ENCODE measurements around the gene PTPRG.

The PTPRG gene

DNA sequence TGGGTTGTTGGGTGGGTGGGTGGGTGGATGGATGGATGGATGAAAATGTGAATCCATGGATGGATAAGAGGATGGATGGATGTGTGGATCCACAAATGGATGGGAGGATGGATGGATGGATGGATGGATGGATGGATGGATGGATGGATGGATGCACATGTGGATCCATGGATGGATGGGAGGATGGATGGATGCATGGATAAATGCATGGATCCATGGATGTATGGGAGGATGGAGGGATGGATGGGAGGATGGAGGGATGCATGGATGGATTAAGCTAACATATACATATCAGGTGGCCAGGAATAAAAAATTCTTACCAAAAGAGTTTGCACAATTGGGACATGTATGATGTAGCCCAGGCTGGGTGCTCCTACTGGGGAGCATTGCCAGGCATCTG, 616.7 kb downstream of the PTPRG start:
- no peak for DNase-seq

GRCh38 chr3:62178739-62179600, 617.6 kb downstream of the PTPRG start:
- no peak for DNase-seq

DNA sequence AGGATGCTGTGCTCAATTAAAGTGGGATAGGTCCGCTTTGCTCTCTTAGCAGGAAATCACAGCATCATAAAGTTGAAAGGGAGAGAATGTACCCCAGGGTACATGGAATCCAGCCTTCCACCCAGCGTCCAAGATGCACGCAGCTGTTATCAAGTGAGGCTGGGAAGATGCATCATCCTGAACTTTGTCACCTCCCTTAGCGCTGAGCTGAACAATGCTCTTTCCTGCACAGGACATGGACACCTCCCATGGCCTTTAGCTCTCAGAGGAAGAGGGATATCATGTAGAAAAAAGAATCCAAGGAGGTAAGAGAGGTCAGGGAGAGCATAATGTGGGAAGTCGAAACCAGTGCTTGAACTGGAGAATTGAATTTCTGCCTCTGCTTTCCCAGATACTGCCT, 619.1 kb downstream of the PTPRG start:
- no peak for DNase-seq

DNA sequence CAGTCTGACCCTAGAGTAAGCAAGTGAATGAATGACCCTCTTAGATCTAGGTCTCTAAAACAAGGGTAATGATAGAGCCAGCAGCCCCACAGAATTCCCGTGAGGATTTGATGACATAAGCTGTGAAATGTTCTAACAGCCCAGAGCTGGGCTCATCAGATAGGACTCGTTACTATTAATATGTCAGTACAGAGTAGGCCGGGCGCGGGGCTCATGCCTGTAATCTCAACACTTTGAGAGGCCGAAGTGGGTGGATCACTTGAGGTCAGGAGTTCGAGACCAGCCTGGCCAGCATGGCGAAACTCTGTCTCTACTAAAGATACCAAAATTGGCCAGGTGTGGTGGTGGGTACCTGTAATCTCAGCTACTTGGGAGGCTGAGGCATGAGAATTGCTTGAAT, 621.7 kb downstream of the PTPRG start:
- no peak for DNase-seq

DNA sequence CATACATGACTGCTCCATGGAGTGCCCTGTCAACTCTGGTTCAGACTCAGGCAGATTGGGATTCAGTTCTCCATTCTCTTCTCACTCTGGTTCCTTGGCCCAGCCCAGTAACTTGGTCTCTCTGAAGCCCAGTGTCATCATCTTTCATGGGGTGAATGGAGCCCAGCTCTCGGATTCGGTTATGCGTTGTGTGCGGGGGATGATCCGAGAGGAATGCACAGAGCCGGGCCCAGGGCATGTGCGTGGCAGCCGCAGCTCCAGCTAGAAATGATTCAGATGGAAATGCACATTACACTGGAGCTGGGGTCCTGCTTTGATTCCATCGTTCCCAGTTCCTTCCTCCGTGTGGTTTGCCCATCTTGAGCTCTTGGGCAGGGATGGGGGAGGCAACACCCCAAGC, 622.6 kb downstream of the PTPRG start:
- no peak for DNase-seq

DNA sequence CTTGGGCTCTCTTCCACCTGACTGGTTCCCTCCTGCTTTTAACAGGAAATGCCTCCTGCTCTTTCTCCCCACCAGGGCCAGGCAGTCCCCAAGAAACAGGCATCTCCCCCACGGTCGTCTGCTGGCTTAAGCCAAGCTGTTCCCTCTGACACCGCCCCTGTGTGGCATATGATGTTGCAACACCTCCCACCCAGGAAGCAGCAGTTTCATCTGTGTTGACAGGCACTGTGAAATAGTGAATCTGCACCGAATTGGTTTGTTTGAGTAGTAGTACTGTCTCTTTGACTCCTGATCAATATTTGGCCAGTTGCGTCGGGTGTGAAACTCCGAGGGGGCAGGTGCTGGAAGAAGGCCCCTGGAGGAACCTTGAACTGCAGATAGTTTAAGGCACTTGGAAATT, 623.2 kb downstream of the PTPRG start:
- no peak for DNase-seq

DNA sequence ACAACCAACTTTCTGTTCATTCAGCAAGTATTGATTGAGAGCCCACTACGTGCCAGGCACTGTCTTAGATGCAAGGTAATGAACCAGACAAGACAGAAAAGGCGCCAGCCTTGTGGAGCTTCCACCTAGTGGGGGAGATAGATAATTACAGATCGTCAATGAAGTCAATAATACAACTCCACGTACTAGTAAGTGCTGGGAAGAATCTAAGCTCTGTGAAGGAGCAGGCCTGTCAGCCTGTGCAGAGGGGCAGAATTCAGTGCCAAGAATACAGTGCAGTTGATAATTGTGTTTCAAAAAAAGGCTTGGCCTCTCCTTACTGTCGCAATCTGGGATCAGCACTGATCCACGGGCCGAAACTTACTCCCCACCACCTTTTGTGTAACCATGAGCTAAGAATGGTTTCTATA, 625.7 kb downstream of the PTPRG start:
- no peak for DNase-seq

DNA sequence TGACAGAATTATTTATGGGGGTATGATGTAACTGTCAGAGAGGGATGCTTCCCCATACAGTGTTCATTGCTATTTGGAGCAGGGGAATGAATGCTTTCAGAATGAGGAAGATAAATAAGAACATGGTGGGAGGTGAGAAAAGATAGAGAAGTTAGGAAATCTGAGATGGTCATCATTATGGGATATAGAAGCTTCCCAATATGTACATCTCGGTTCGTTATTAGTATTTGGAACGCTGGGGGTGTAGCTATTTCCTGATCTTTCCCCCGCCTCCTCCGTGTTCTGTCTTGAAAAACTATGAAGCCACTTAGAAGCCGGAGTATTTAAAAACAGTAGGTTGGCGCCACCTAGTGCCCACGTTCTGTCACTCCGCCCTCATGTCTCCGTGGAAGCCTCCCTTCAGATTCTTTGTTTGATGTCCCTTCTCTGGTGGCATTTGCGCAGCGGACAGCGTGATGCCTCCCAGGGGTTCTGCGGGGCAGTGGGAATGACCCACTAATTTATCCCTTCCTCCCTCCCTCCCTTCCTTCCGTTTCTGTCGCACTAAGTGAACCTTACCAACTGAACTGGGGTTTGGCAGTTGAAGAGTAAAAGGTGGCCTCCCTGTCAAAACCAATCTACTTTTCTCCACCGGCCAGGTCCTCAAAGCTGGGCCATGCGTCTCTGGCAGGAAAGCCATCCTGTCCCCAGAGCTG, 627.5 kb downstream of the PTPRG start:
- DNase-seq = peak; percentile 12

- DNase-seq = no peak
Observed at GRCh38 chr3:62189376-62189698, 628.0 kb downstream of the PTPRG start.

GRCh38 chr3:62192891-62193290, 631.5 kb downstream of the PTPRG start:
- DNase-seq = no peak

GRCh38 chr3:62193586-62194345, 632.4 kb downstream of the PTPRG start:
- no peak for DNase-seq

DNA sequence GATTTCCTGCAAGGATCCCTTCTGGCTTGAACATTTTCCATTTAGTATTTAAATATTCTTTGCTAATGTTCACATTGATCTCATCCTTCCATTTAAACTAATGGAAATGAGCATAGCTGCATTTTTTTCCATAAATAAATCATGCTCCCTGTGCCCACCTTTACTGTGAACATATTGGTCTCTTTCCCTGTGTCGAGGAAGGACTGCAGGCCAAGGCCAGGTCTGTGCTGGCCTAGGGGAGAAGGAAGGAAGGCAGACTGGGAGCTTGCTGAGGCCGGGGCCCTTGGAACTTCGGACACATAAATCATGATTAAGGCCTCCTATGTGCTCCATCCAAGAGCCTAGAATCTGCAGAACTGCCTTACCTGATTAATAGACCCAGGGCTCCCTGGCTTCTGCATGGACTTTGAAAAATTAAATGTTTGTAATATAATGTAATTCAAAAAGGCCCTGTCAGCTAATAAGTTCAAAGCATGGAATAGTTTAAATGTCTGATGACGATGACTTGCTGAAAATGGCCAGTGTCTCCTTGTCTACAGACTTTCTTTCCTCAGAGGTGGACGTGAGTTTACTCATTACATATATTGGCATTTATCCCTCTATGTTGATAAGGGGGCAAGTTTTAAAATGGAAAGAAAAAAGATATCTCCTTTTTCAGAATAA, 636.1 kb downstream of the PTPRG start:
- DNase-seq = no peak

DNA sequence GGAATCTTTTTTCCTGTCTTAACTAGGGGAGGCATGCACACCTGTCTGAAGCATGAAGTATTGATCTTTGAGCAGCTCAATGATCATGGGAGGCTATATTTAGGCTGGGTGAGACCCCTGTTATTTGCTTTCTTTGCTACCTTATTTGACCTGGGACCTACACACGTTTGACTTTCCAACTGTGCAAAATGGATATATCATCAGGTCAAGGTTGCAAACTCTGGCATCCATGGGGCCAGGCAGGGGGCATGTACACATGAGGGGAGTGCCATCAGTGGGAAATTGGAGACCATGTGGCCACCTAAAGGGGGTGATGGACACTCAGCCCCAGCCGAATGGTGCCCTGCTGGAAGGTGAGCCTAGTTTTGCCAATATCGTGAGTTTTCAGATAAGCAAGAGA, 637.8 kb downstream of the PTPRG start:
- DNase-seq = no peak

DNA sequence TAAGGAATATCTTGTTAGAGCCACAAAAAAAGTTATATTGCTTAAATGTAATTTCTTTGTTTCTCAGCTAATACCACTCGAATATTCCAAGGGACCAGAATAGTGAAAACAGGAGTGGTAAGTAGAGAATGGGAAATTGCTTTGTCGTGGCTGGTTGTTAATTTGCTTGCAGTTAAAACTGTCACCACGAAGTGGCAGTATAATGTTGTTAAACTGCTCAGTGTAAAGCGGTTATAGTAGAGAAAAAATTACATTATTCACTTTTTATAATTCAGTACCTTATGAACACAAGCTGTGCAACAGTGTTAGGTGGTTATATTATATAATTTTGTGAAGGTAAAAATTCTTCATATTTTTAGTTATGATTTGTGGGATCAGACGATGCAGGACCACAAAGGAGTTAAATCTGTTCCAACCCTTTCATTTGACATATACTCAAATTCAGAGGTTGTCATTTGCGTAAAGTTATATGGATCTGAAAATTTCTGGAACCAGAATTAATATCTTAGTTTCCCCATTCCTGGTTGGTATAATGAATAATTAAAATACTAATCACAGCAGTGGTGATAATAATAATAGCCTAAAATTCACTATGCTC, 640.2 kb downstream of the PTPRG start:
- DNase-seq = peak; percentile 32

DNA sequence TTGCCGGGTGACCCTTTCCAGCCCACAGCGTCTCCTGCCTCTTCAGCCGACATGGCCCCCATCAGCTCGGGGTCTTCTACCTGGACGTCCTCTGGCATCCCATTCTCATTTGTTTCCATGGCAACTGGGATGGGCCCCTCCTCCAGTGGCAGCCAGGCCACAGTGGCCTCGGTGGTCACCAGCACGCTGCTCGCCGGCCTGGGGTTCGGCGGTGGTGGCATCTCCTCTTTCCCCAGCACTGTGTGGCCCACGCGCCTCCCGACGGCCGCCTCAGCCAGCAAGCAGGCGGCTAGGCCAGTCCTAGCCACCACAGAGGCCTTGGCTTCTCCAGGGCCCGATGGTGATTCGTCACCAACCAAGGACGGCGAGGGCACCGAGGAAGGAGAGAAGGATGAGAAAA, 641.8 kb downstream of the PTPRG start:
- DNase-seq = no peak

DNA sequence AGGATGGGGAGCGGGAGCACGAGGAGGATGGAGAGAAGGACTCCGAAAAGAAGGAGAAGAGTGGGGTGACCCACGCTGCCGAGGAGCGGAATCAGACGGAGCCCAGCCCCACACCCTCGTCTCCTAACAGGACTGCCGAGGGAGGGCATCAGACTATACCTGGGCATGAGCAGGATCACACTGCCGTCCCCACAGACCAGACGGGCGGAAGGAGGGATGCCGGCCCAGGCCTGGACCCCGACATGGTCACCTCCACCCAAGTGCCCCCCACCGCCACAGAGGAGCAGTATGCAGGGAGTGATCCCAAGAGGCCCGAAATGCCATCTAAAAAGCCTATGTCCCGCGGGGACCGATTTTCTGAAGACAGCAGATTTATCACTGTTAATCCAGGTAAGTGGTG, 642.2 kb downstream of the PTPRG start:
- no peak for DNase-seq

- DNase-seq = no peak
Observed at GRCh38 chr3:62207197-62207596, 645.8 kb downstream of the PTPRG start.

DNA sequence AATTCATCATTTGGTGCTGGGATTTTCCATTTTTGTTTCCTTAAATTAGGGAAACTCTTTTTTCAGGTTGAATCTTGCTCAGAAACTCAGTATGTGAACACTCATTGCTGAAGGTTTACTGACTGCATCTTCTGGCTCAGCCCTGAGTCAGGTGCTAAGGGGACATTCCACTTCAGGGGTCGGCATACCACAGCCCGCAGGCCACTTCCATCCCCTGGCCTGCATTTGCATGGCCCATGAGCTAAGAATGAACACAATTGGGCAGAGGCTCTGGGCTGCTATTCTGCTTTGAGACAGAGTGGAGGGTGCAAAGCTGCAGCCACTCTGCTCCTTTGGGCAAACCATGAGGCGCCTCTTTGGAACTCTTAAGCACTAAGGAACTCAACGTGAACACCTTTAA, 647.0 kb downstream of the PTPRG start:
- DNase-seq = no peak

GRCh38 chr3:62209101-62209500, 647.7 kb downstream of the PTPRG start:
- DNase-seq = no peak

GRCh38 chr3:62210011-62210410, 648.6 kb downstream of the PTPRG start:
- DNase-seq = no peak

DNA sequence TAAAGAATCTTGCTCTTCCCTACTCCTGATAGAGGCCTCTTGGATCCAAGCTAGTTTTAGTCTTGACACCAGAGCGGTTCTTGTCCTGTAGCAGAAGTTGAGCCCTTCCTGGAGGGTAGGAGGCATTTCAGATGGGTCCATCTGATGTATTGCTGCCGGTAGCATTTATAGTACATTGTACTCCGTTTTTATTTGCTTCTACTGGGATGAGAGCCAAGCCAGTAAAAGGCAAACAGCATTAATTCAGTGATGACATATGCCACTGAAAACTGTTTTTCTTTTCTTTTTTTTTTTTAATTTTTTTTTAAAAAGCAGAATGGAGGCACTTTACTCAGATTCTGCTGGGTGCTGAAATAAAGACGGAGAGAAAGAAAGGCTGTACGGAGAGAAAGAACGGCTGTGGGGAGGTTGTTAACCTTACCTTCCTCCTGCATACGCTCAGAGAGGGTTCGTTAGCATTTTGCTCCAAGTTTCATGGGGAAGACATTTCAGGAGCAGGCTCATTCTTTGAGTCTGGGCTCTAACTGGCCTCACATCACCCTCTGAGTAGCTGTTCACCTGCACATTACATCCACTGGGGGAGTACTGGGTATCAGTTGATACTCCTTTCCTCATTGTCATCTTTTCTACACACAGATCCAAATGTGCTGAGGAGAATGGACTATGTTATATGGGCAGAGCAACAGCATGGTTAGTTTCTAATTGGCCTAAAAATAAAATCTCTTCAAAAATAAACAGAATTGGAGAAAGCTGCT, 650.5 kb downstream of the PTPRG start:
- peak; percentile 45 for DNase-seq

GRCh38 chr3:62214850-62215249, 653.5 kb downstream of the PTPRG start:
- no peak for DNase-seq

Measured in NCI-H1694 (cell line).